ENCODE results near the gene STK40.

STK40 gene

DNA sequence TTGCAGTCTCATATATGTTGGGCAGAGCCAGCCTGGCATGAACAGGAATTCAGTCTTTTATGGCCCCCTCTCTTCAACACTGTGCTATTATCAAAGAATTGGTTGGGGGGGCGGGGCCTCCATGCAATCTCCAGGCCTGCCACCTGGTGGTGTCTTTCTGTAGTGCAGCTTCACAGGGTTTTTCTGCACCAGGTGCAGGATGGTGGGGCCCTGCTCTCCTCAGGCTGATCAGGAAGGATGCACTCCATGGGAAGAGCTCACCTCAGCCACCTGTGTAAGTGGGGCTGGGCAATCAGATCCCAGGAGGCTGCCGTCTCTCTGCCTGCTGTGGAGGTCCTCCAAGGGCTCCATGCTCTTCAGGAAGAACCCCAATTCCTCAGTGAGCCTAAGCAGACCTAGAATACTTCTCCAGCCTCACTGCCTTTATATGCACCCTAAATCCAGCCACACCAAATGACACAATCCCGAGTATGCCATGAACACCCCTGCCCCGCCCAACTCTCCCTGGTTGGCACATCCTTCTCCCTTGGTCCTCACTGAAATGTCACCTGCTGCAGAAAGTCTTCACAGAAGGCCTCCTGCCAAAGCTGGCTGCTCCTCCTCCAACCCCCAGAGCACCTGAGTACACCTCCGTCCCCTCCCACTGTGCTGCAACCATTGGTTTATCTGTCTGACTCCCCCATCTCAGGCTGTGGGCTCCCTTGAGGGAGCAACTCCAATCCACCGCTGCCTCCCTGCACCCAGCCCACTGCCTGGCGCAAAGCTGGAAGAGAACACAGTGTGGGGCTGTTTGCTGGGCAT lies 16.5 kb downstream of the STK40 start:
- peak; percentile 77 for DNase-seq (ENCODE audit: low read depth, low spot score)

DNA sequence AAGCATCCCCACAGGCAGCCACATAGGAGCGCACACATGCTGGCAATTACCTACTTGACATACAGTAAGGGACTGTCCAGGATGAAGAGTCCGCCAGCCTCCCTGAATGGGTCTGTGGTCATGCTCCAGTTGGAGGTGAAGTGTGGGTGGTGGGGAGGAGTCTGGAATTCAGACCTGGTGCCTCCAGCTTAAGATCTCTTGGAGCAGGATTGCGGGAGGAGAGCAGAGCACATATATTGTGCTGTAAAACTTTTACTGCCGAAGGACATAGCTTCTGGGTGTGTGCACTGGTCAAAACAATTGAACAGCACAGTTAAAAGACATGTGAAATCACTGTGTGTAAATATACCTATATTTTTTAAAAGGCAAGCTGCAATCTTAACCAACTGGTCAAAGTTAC lies 17.9 kb downstream of the STK40 start:
- no peak for DNase-seq (ENCODE audit: low read depth, low spot score)

DNA sequence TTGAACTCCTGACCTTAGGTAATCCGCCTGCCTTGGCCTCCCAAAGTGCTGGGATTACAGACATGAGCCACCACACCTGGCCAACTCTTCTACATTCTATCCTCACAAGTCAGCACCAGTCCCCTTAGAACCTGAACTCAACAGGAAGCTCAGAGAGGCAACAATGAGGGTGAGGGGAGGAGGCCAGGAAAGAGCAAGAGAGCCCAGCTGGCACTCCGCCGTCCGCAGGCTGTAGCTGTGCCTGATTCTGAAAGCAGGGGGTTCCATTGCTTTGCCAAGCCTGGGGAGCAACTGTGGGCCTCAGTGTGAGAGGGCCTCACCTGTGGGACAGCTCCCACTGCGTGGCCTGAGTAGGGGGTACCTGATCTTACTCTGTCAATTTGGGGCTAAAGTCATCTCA lies 18.7 kb downstream of the STK40 start:
- DNase-seq (ENCODE audit: low read depth, low spot score) = no peak

DNA sequence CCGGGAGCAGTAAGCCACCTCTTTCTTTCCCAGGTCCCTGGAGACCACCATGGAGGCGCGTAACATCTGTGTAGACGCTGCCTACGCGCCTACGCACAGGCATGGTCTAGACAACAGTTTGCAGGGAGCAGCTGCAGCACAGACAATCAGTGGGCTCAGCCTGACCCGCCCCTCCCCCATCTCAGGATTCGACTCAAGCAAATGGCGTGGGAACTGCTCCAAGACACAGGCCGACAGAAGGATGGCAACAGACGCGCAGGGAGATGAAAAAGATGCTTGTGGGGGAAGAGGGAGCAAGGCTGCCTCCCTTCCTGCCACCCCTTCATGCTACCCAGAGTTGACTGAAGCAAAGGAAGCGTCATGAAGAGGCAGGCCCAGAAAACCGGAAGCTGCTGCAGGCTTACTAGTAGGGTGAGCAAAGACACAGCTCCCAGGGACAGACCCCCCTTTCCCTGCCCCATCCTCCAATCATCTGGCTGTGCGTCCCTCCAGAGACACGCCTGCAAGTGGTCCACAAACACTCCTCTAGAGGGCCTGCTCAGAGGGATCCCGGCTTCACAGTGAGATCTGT lies 19.5 kb downstream of the STK40 start:
- no peak for DNase-seq (ENCODE audit: low read depth, low spot score)

DNA sequence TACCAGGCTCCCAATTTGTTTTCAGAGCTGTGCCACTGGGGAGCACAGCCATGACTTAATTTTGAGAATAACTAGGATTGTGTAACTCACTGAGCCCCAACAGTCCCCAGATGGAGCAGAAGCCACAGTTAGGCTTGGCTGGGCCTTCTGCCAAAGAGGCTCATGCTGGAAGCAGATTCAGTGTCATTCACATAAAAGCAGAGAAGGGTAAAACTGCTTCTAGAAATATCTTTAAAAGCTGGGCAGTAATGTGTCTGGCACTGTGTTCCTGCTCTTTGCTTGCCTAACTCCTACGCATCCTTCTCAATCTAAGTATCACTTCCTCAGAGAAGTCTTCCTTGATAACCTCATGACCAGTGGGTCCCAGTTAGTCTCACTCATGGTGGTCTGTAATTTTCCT lies 20.3 kb downstream of the STK40 start:
- no peak for DNase-seq (ENCODE audit: low read depth, low spot score)

DNA sequence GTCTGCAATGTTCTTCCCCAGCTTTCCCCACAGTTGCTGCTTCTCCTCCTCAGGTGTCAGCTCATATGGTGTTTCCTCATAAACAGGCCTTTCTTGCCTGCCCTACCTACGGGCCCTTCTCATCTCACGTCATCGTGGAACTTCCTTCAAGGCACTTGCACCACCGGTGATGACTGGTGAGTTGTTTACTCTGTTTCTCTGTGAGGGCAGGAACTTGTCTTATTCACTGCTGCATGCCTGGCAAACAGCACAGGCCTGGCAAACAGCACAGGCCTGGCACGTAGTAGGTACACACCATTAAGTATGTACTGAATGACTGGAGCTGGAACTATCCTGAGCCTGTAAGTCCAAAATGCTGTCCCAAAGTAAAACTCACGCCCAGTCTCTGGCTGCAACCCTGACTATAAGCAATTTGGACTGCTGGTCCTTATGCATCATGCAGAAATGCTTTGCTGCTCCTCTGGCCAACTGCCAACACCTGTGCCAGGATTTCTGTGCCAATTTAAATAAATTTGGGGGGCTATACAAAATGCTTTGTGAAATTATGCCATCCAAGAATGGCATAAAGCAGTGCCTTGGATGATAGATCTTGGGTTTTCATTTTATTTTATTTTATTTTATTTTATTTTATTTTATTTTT lies 25.7 kb downstream of the STK40 start:
- no peak for DNase-seq (ENCODE audit: low read depth, low spot score)

DNA sequence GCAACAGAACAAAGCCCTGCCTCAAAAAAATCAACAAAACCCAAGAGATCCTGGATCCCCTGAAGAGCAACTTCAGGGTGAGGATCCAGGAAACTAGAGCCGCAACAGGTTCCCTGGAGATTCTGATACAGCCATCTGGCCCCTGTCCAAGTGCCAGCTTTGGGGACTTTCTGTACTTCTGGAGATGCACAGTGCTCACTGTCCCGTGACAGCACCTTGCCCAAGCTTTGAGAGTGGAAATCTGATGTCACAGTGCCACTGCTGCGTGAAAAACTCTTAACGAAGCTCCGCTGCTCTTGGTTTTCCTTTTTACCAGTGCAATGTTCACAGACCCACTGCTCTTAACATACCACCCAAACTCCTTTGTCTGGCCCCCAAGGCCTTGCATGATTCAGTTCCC lies 26.3 kb downstream of the STK40 start:
- no peak for DNase-seq (ENCODE audit: low read depth, low spot score)

DNA sequence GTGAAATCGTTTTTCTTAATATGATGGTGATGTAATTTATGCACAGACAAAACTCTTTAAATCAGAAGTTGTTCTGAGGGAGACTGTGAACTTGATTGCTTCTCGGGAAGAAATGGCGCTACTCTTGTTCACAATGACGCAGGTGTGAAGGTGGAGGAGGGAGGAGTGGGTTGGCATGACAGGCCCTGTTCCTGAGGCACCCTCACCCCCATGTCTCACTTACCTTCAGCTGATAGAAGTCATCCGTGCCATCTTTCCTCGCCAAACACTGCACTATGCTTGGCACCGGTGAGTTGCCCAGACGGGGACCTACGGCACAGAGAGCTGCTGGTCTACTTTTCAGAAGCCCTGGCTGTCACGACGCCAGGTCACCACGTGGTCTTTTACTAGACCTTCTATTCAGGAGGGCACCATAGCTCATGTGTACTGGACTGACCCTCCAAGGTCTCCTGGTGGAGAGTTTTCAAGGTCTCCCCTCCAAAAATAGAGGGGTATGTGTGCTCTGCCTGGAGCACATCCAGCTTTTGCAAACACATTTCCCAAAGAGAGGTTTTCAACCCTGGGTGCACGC lies 27.1 kb downstream of the STK40 start:
- no peak for DNase-seq (ENCODE audit: low read depth, low spot score)

DNA sequence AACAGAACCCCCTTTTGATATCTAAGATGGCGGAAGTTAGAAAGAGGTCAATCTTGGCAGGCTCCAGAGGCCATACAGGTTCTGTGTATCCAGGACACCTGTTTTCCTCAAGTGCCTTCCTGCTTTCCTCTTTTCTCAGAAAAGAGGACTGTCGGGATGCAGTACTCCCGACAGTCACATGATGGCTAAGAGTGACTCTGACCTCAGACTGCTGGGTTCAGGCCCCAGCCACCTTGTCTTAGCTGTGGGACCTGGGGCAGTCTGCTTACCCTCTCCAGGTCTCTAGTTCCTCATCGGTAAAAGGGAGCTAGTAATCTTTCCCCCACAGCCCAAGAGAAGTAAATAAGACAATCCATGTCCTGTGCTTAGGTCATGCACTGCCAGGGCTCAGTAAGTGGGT lies 29.9 kb downstream of the STK40 start:
- no peak for DNase-seq (ENCODE audit: low read depth, low spot score)

DNA sequence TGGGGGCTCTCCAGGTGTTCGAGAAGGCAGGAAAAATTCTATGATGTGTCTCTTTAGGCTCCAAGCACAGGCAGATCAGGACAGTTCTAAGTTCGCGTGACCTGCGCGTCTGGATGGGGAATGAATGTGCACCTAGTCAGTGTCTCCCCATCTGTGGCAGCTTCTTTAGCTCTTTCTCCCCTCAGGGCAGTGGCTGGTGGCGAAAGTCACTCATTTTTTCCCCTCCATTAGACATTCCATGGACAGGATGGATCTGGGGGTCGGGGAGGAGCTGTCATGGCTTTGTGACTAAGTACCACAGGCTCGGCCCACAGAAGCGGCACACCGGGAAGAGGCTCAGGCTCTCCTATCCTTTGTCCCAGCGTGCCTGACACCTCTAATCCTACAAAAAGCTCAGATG lies 31.2 kb downstream of the STK40 start:
- no peak for DNase-seq (ENCODE audit: low read depth, low spot score)

DNA sequence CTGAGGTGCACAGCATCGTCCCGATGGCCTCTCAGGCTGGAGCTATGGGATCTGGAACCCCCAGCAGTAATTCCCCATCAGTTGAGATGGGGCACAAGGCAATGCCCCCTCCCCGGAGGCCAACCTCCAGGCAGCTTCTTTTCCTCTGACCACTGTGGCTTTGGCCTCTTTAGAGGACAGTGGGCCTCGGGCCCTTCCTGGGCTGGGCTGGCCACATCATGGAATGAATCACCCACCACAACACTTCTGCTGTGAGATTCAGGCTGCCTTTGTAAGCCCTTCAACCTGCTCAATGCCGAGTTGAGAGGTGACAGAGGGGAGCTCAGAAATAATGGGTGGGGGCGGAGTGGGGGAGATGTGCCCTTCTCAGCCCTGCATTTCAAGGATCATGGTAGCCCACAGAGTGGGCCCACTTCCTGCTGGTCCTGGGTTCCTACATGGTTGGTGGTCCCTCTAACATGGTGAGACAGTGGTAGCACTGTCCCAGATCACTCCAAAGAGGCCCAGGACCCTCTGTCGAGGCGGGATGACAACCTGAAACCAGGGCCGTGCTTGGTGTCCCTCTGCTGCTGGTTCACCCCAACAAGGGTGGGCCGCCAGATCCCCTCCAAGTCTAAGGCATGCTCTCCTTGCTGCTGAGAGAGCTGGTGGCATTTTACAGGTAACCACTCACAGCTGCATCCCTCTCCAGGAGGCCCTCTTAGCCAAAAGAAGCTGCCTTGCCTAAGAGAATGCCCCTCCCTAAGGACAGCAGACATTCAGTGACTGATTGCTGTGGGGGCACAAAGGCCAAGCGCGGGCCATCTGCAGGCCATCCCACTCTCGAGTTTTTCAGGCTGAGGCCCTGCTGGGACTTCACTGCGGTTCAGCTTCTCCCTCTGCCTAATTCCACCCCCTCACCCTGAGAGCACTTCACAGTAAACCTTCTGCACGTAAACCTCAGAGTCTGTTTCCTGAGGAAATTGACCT lies 32.5 kb downstream of the STK40 start:
- no peak for DNase-seq (ENCODE audit: low read depth, low spot score)

DNA sequence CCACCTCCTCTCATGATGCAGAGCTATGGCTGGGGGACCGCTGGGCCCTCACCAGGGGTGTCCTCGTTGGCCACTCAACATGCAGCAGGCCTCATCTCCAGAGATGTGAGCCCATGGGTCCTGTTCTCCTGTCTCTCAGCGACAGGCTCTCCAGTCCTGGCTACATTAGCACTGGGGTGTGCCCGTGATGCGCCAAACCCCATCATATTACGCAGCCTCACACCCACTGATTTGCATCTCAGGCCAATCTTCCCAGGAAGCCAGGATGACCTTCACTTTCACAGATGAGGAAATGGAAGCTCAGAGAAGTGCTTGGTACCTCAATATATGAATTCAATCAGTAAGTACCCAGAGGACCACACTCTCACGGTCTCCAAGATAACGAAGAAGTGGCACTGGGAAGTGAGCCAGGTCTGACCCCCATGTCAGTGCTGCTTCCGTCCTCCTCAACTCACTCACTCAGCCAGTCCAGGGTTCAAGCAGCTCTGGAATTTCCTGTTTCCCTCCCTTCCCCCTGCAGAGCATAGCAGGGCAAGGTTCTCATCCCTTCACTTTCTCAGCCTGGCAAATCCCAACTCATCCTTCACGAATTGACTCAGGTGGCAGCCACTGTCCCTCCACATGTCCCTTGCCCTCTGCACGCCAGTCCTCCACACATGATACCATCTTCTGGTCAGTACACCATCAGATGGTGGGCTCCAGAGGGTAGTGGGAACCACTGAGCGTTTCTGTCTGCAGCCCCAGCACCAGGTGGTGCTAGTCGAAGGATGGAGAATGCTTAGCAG lies 33.4 kb downstream of the STK40 start:
- DNase-seq (ENCODE audit: low read depth, low spot score) = no peak

DNA sequence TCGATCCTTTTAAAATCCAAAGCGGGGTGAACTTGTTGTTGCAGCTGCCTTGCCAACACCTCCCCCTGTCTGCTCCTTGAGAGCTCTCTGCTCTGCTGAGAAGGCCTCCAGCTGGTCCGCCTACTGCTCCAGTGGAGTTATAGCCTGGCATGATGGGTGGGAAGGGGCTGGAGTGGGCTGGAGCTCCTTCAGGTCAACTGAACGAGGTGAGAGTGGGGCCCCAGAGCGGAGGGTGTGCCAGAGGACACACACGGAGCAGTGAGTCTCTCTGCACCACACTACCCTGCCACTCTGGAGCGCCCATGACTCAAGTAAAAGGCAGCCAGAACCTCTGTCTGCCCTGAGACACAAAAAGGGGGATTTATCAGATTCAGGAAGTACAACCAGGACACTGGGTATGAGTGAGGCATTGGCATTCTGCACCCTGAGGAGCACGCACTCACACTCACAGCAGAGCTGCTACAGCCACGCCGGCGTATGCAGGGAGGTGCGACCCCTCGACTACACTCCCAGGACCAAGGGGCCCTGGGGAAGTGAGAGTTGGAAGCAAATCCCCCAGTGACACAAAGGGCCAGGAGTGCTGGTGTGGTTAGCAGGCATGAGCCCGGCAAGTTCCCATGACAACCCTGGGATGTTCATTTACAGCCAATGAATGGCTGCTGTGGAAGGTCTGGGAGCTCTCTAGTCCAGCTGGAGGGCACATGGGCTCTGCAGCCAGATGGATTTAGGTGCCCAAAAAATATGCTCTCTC lies 34.3 kb downstream of the STK40 start:
- DNase-seq (ENCODE audit: low read depth, low spot score) = no peak

DNA sequence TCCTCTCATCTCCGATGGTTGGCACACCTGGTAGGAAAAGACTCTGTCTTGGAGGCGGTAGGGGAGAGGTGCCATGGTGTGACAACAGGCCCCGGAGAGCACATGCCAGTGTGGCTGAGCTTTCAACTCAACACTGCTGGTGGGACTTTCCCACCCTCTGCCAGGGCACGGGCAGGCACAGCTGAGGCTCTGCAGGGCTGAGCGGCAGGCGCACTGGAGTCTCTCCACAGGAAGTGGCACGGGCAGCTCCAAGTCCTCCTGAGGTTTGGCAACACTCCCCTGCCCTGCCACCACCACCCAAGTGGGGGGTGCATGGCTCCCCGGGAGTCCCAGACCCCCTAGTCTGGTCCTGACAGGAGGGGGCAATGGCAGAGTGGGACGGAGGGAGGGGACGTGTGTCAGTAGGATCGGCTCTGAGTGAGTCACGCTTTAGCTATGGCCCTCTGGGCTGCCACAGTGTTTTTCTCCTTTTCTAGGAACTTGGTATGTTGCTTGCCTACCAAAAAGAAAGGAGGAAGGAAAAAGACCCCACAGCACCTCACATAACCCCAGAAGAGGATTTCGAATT lies 35.0 kb downstream of the STK40 start:
- DNase-seq (ENCODE audit: low read depth, low spot score) = no peak

DNA sequence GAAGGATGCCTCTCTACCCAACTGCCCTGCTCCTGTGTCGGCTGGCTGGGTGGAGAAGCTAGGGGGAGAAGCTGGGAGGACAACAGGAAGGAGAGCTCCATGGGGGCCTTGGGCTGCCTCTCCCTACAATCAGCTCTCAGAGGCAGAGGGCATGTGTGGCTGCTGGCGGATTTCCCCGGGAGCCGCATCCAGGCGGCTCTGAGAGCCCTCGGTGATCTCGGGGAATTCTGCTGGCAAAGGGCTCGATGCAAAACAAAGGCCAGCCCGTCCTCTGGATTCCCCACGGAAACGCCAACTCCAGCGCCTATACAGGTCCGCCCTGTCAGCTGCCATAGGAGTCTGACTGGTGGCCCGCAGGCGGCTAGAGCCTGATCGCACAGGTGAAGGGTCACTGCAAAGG lies 35.9 kb downstream of the STK40 start:
- no peak for DNase-seq (ENCODE audit: low read depth, low spot score)

DNA sequence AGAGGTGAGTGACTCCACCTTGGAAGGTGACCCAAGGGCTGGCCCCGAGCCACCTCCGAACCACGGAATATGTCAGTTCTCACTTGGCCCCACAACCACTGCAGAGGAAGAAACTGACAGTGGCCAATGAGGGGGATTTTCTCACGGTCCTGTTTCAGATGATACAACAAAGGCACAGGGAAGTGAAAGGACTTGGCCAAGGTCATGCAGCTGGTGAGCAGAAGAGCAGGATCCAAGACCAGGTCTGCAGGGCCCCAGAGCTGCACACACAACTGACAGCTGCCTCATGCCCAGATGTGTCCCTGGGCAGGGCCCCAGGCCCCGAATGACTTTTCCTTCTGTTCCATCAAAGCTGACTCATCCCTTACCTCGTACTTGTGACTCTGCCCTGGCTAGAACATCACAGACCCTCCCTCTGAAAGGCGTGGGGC lies 36.5 kb downstream of the STK40 start:
- DNase-seq (ENCODE audit: low read depth, low spot score) = no peak

DNA sequence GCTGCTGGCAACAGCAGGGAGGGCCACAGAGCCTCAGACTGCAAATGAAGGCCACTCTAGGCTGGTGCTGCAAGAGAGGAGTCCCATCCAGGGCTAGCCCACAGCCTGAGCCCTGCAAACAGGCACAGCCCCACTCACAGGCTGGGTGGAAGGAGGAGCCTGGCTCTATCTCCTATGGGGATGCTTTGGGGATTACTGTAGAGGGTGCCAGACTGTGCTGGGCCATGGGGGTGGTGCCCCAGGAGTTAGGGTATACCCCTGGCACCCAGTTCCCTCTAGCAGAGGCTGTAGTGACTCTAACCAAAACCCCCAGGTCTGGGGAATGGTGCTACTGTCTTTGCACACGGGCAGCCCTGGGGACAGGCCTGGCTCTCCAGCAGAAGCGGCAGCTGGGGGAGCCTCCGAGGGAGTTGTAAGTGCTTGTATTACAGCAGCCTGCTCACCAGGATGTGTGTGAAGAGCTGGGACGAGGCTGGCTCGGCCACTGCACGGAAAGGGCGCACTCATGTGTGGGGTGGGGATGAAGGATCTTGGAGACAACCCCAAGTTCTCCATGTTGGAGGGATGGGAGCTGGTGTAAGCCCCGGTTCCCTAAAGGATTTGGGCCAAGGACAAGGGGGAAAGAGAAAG lies 38.9 kb downstream of the STK40 start:
- DNase-seq (ENCODE audit: low read depth, low spot score) = no peak

DNA sequence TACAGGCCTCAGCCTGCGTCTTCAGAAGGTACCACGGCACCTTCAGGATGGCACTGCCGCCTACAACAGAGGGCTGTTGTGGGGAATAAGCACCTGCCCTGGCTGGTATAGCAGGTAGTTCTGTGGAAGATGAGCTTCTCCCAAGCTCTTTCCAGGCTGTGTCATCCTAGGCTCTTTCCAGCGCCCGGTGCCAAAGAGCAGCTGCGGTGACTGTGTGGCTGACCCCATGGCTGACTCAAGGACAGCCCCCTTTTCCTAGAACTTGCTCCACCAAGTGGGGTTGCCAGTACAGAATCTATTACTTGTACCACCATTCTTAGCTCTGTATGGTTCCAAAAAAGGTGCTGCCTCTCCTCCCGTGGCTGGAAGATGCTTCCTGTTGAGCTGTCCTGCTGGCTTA lies 40.4 kb downstream of the STK40 start:
- no peak for DNase-seq (ENCODE audit: low read depth, low spot score)

DNA sequence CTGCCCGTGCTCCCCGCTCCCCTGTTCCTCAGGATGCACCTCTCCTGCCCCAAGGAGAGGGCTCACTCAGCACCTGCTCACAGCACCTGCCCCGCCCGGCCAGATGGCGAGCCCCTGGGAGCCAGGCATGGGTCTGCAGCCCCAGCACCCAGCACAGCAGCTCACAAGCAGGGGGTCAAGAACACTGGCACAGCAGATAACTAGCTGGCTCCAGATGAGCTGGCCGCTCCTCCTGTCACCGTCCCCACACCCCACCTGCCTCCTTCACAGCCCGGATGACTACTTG lies 41.4 kb downstream of the STK40 start:
- DNase-seq (ENCODE audit: low read depth, low spot score) = no peak

All from activated naive CD8-positive, alpha-beta T cell treated with anti-CD3 and anti-CD28 coated beads, Interleukin-2, amount 50 U/mL, for 16 hours (primary cell).